ENCODE data around the gene CHST15.

DNA sequence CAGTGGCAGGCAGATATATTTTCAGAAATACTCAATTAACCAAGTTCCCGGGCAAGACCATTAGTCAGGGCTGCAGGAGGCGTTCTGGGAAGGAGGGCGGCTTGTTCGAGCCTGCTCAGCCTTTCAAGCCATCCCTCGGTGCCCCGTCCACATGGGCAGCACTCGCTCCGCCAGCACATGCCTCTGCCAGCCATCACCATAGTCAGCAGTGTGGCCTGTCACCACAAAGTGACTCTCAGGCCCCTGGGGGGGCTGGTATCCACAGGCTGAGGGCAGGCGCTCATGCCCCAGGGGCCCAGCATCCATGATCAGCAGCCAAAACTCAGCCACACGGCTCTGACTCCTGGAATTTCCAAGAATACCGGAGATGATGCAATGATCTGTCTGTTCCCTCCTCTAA is 81.9 kb downstream of the CHST15 start:
- no peak for TF ChIP-seq CTCF (IDR thresholded peaks at IDR 0.05; ENCODE audit: insufficient read depth, low read length)
- TF ChIP-seq POLR2AphosphoS5 (IDR thresholded peaks at IDR 0.05; ENCODE audit: low read depth), result no peak
- no peak for TF ChIP-seq REST (IDR thresholded peaks at IDR 0.05; ENCODE audit: insufficient replicate concordance, low read depth)
- no peak for TF ChIP-seq GABPA (IDR thresholded peaks at IDR 0.05; ENCODE audit: low read depth)
- no peak for TF ChIP-seq SPI1 (IDR thresholded peaks at IDR 0.05; ENCODE audit: borderline replicate concordance, low read depth)
